Psoas muscle (tissue), 8 donors: ENCODE data around the gene CENPO. TPM values are rescaled to one million over a fixed set of nuclear protein-coding genes. Genes with fewer than 3 reads are reported as not detected.

ENCODE experiments used
- ATAC-seq, 4 donors: fragments of 200-7000 bp; cut with Tn5 transposase; one replicate each; pipeline ENCODE4 v1.9.1; 2020; ENCODE audit warnings: moderate library complexity in 3 of 4, mild to moderate bottlenecking in 2 of 4
- DNase-seq, 2 donors: peaks; one replicate each; pipeline ENCODE4 v3.0.0-alpha.2; 2020
- H3K27ac ChIP-seq: fragments of 200-600 bp; one replicate; pipeline ENCODE4 v1.8.0; 2022
- H3K27me3 ChIP-seq, 3 donors: fragments of 200-600 bp in 1 of 3; one replicate each; pipeline versions ENCODE4 v1.6.1 to v1.8.0; 2013 to 2022; ENCODE audit warnings: low read length in 2 of 3, mild to moderate bottlenecking in 2 of 3, moderate library complexity in 1 of 3; ENCODE audit not compliant: insufficient read depth in 3 of 3
- H3K36me3 ChIP-seq, 2 donors: fragments of 200-600 bp in 1 of 2; one replicate each; pipeline versions ENCODE4 v1.6.1 to v1.8.0; 2013 to 2022; ENCODE audit warnings: low read depth in 1 of 2, mild to moderate bottlenecking in 1 of 2, moderate library complexity in 1 of 2; ENCODE audit not compliant: insufficient read depth in 1 of 2
- H3K4me1 ChIP-seq: fragments of 200-600 bp; one replicate; pipeline ENCODE4 v1.8.0; 2022
- H3K4me3 ChIP-seq: fragments of 200-600 bp; one replicate; pipeline ENCODE4 v1.8.0; 2022; ENCODE audit warnings: mild to moderate bottlenecking
- H3K9me3 ChIP-seq: fragments of 200-600 bp; one replicate; pipeline ENCODE4 v1.8.0; 2022
- CTCF ChIP-seq: fragments of 200-600 bp; IDR thresholded peaks from one replicate; pipeline ENCODE4 v1.8.0; 2022; ENCODE audit warnings: antibody characterized with exemption
- WGBS, 3 donors: extraction: QIAGEN DNeasy Blood & Tissue Kit; methylation state at CpG; one replicate each; pipeline versions ENCODE4 v1.1.6 to v1.1.7; 2013; 5-methylcytosine and 5-hydroxymethylcytosine counted together
- intact Hi-C, 2 donors: fragments of 100-400 bp; cut with DNase I; formaldehyde crosslinking; loops; one replicate each; pipeline versions ENCODE4 v1.11.0 to v1.14.2; 2022
- polyA plus RNA-seq, 3 donors: library from polyadenylated mRNA; stranded (reverse); fragments of 200-250 nt; gene quantifications; one replicate each; pipeline ENCODE4 v1.2.3, GENCODE V29; 2013
- total RNA-seq, 4 donors: library from RNA; stranded (reverse); fragmentation: NEBNext Ultra II Directional in 2 of 4; extraction: Animal tissue kit (Norgen Biotek cat#: 25700) in 2 of 4; gene quantifications; one replicate each; pipeline versions ENCODE4 v1.2.1 to v1.2.4, GENCODE V29; 2021 to 2023
- donor health status: healthy with polysubstance abuse.
- donor health status: DM: no; HTN: no; CAD: no; lungs with moderate emphysema.
- donor health status: Bipolar disorder and iron deficiency.
- donor health status: healthy.
- donor health status: DM: yes; HTN: yes; CAD: no.
- donor health status: DM: no; HTN: no; CAD: no.
- donor health status: DM: no; HTN: no; CAD: no.
- donor health status: DM: yes; HTN: yes; CAD: no.

The CENPO gene
- total and polyA plus RNA-seq, 7 donors: 1.6 to 5.4 (median 2.8) TPM

GRCh38 chr2:24824966-24825882 is 32.0 kb downstream of the CENPO start:
- H3K27ac ChIP-seq: no peak overlapping the region
- intact Hi-C loops: loop anchor here in 1 of 2 donors (5.0 kb wide), 1 partner anchor 338 kb away; no protein-coding TSS in a partner anchor
- H3K4me3 ChIP-seq: no peak overlapping the region
- WGBS, 3 donors: 88 to 92% (median 91%) methylated on average over 16 of the region's 16 CpGs
- peak; percentile 23 for TF ChIP-seq CTCF
- DNase-seq (peak in 1 of 2 donors; percentile 28), ATAC-seq (no peak)
- peaks cover 5% of the 10 kb centered on the region for H3K4me1 ChIP-seq
- H3K27me3 ChIP-seq: no peaks in the 10 kb centered on the region
- no peaks in the 10 kb centered on the region for H3K9me3 ChIP-seq
- H3K36me3 ChIP-seq: peaks cover 0 to 2% of the 10 kb centered on the region in 2 donors

GRCh38 chr2:24825883-24826772 is 32.9 kb downstream of the CENPO start:
- intact Hi-C loops: loop anchor here (2.0 to 5.0 kb wide), 2 partner anchors 339 to 415 kb away; no protein-coding TSS in a partner anchor
- TF ChIP-seq CTCF: no peak
- peaks cover 5% of the 10 kb centered on the region for H3K4me1 ChIP-seq
- H3K4me3 ChIP-seq: no peak overlapping the region
- no peaks in the 10 kb centered on the region for H3K27me3 ChIP-seq
- ATAC-seq: no peak
- H3K9me3 ChIP-seq: no peaks in the 10 kb centered on the region
- no peak overlapping the region for H3K27ac ChIP-seq
- WGBS, 3 donors: 86 to 92% (median 88%) methylated on average over 14 of the region's 14 CpGs
- H3K36me3 ChIP-seq: no peaks in the 10 kb centered on the region
- DNase-seq: peak in 1 of 2 donors; percentile 44

GRCh38 chr2:24826773-24827145 is 33.5 kb downstream of the CENPO start:
- ATAC-seq (no peak), DNase-seq (no peak)
- WGBS, 3 donors: 61 to 70% (median 63%) methylated on average over 5 of the region's 5 CpGs
- no peak for TF ChIP-seq CTCF
- H3K9me3 ChIP-seq: no peaks in the 10 kb centered on the region
- no peaks in the 10 kb centered on the region for H3K27me3 ChIP-seq
- no peaks in the 10 kb centered on the region for H3K36me3 ChIP-seq
- no peak overlapping the region for H3K4me3 ChIP-seq
- H3K4me1 ChIP-seq: peaks cover 5% of the 10 kb centered on the region
- intact Hi-C loops: loop anchor here (2.0 to 5.0 kb wide), 2 partner anchors 339 to 416 kb away; no protein-coding TSS in a partner anchor
- no peak overlapping the region for H3K27ac ChIP-seq

- peak; percentile 87 to 94 (median 90) for ATAC-seq
- TF ChIP-seq CTCF: peak; percentile 89
- H3K36me3 ChIP-seq: no peaks in the 10 kb centered on the region
These were observed 34.4 kb downstream of the CENPO start for GRCh38 chr2:24827321-24828237.

More at GRCh38 chr2:24827321-24828237, 34.4 kb downstream of the CENPO start:
- Histone ChIP-seq H3K9me3 (no peaks in the 10 kb centered on the region), H3K4me3 (peak overlapping the region; percentile 23), H3K27ac (no peak overlapping the region), H3K27me3 (no peaks in the 10 kb centered on the region), H3K4me1 (peaks cover 5% of the 10 kb centered on the region)
- intact Hi-C loops: loop anchor here (2.0 to 5.0 kb wide), 2 partner anchors 340 to 417 kb away; no protein-coding TSS in a partner anchor
- WGBS, 3 donors: 14 to 17% (median 14%) methylated on average over 28 to 30 of the region's 30 CpGs
- peak; percentile 74 to 81 for DNase-seq
